Middle frontal gyrus (tissue), 1 donor: Measurements from ENCODE around the gene TLX2.

Source experiments
- DNase-seq: peaks from one replicate; pipeline ENCODE4 v3.0.0-alpha.2; 2015; ENCODE audit warnings: low spot score; ENCODE audit errors: extremely low spot score

TLX2 gene

GRCh38 chr2:74511104-74511989 lies 2.9 kb upstream of the TLX2 start:
- DNase-seq, result no peak

GRCh38 chr2:74512744-74513604 lies 1.3 kb upstream of the TLX2 start:
- DNase-seq, result no peak

- no peak for DNase-seq
Observed at GRCh38 chr2:74513605-74514367, 464 bp upstream of the TLX2 start.

GRCh38 chr2:74515271-74515980 lies 1.2 kb downstream of the TLX2 start:
- no peak for DNase-seq

- no peak for DNase-seq
Observed at GRCh38 chr2:74515981-74516633, 1.9 kb downstream of the TLX2 start.

GRCh38 chr2:74516650-74517049 lies 2.4 kb downstream of the TLX2 start:
- no peak for DNase-seq

GRCh38 chr2:74522516-74522915 lies 8.3 kb downstream of the TLX2 start:
- no peak for DNase-seq

GRCh38 chr2:74524005-74524404 lies 9.8 kb downstream of the TLX2 start:
- DNase-seq, result no peak

- DNase-seq, result no peak
Observed at GRCh38 chr2:74524955-74525716, 10.9 kb downstream of the TLX2 start.

GRCh38 chr2:74525717-74526648 lies 11.7 kb downstream of the TLX2 start, which contains the start of gene DQX1:
TSS of gene DQX1 (minus strand) at chr2:74526231. CDS start at chr2:74525729, 502 bp downstream.
- DNase-seq, result no peak

- no peak for DNase-seq
Observed at GRCh38 chr2:74526649-74527230, 12.5 kb downstream of the TLX2 start.

- no peak for DNase-seq
Observed at GRCh38 chr2:74527741-74528140, 13.5 kb downstream of the TLX2 start.

- DNase-seq, result no peak
Observed at GRCh38 chr2:74528600-74529356, 14.5 kb downstream of the TLX2 start.

GRCh38 chr2:74529357-74530238 lies 15.3 kb downstream of the TLX2 start, which contains the start of the genes AUP1 and HTRA2:
TSS of gene AUP1 (minus strand) at chr2:74529706. CDS start at chr2:74529629, 77 bp downstream.
TSS of gene HTRA2 (plus strand) at chr2:74529933. CDS start at chr2:74530007, 74 bp downstream.
- DNase-seq, result peak; percentile 98

GRCh38 chr2:74530239-74531187 lies 16.3 kb downstream of the TLX2 start:
- DNase-seq, result no peak
